HepG2 (cell line): ENCODE results near the gene NFS1. TPM values are rescaled to one million over a fixed set of nuclear protein-coding genes. Genes with fewer than 3 reads are reported as not detected.
A peak's percentile ranks its signal among the peaks of the same experiment; 100 is the strongest.

Experiments used
- ATF7-NPFF ChIP-seq: sonication (generic); formaldehyde crosslinking; IDR thresholded peaks from 2 replicates; pipeline ENCODE4 v1.8.1; 2023; ENCODE audit warnings: mild to moderate bottlenecking, low read depth, missing genetic modification reagents, moderate library complexity
- CBX2 ChIP-seq, 2 experiments: fragments of 200-600 bp in 1 of 2; sonication (generic); formaldehyde crosslinking in 1 of 2; IDR thresholded peaks; 2 replicates each; pipeline versions ENCODE4 v1.7.0 to v1.8.1; 2018 to 2022; ENCODE audit warnings: low read depth in 2 of 2, low read length in 1 of 2, mild to moderate bottlenecking in 1 of 2, missing genetic modification reagents in 1 of 2
- HMG20B ChIP-seq: conservative IDR thresholded peaks from 2 replicates; pipeline ENCODE4 v1.6.1; 2016; ENCODE audit warnings: missing genetic modification reagents, missing compliant biosample characterization
- HNRNPL ChIP-seq: fragments of 200-400 bp; formaldehyde crosslinking; IDR thresholded peaks from 2 replicates; pipeline ENCODE4 v1.6.1; 2017; ENCODE audit warnings: mild to moderate bottlenecking, low read depth, low read length
- HOXA5 ChIP-seq: sonication (generic); formaldehyde crosslinking; IDR thresholded peaks from 2 replicates; pipeline ENCODE4 v1.4.0; 2020; ENCODE audit warnings: missing genetic modification reagents
- JDP2 ChIP-seq: sonication (generic); formaldehyde crosslinking; IDR thresholded peaks from 2 replicates; pipeline ENCODE4 v1.8.1; 2022; ENCODE audit warnings: missing genetic modification reagents, borderline replicate concordance
- PCBP2 ChIP-seq: fragments of 200-400 bp; formaldehyde crosslinking; optimal IDR thresholded peaks from 2 replicates; pipeline ENCODE3; 2018; ENCODE audit warnings: low read length, low read depth; ENCODE audit not compliant: poor library complexity, severe bottlenecking
- SKI ChIP-seq: fragments of 450-650 bp; IDR thresholded peaks from one replicate; pipeline ENCODE4 v1.6.1; 2018; ENCODE audit warnings: mild to moderate bottlenecking; ENCODE audit not compliant: partially characterized antibody
- SRSF4 ChIP-seq: fragments of 200-400 bp; formaldehyde crosslinking; IDR thresholded peaks from one replicate; pipeline ENCODE4 v1.6.1; 2018; ENCODE audit warnings: mild to moderate bottlenecking, low read depth, low read length, moderate library complexity; ENCODE audit not compliant: poor library complexity, severe bottlenecking
- ZBTB7A ChIP-seq: sonication (generic); formaldehyde crosslinking; IDR thresholded peaks from 2 replicates; pipeline ENCODE4 v1.8.0; 2022; ENCODE audit warnings: mild to moderate bottlenecking, missing genetic modification reagents
- ZNF3 ChIP-seq: IDR thresholded peaks from 2 replicates; pipeline ENCODE4 v1.7.0; 2017; ENCODE audit warnings: inconsistent platforms
- ZNF713 ChIP-seq: sonication (generic); formaldehyde crosslinking; IDR thresholded peaks from 2 replicates; pipeline ENCODE4 v1.4.0; 2020; ENCODE audit warnings: mild to moderate bottlenecking, missing genetic modification reagents
- polyA plus RNA-seq, 8 experiments: library from polyadenylated mRNA; depleted of rRNA in 3 of 8; stranded (reverse) in 7 of 8; unstranded in 1 of 8; fragments of >200 nt; fragmentation: Illumina TruSeq in 4 of 8; extraction: Trizol in 4 of 8; gene quantifications; 2 replicates each; pipeline versions ENCODE4 v1.2.1 to v1.2.3, GENCODE V29; 2011 to 2016; ENCODE audit warnings: low read depth in 4 of 8, missing spikeins in 1 of 8, mixed read lengths in 1 of 8; ENCODE audit not compliant: insufficient read depth in 1 of 8
- total RNA-seq, 5 experiments: library from RNA; depleted of rRNA; stranded (reverse); fragments of >200 nt; fragmentation: Illumina TruSeq; extraction: Trizol; gene quantifications; 2 replicates each; pipeline ENCODE4 v1.2.3, GENCODE V29; 2016; ENCODE audit warnings: low read depth in 1 of 5
- TF ChIP-seq, protein P1 (sequence below): sonication (generic); formaldehyde crosslinking; IDR thresholded peaks from 2 replicates; pipeline ENCODE4 v1.8.1; 2023; ENCODE audit warnings: missing genetic modification reagents, mild to moderate bottlenecking, borderline replicate concordance
- TF ChIP-seq, protein P2 (sequence below): sonication (generic); formaldehyde crosslinking; IDR thresholded peaks from 2 replicates; pipeline ENCODE4 v1.5.0; 2020; ENCODE audit warnings: missing genetic modification reagents
- TF ChIP-seq, protein P3 (sequence below): sonication (generic); formaldehyde crosslinking; IDR thresholded peaks from 2 replicates; pipeline ENCODE4 v1.4.0; 2020; ENCODE audit warnings: mild to moderate bottlenecking, low read depth, missing genetic modification reagents
- TF ChIP-seq, protein P4 (sequence below): sonication (generic); formaldehyde crosslinking; IDR thresholded peaks from 2 replicates; pipeline ENCODE4 v1.4.0; 2020; ENCODE audit warnings: mild to moderate bottlenecking, missing genetic modification reagents
- TF ChIP-seq, protein P5 (sequence below): sonication (generic); formaldehyde crosslinking; IDR thresholded peaks from 2 replicates; pipeline ENCODE4 v1.8.0; 2022; ENCODE audit warnings: mild to moderate bottlenecking, missing genetic modification reagents, borderline replicate concordance
- TF ChIP-seq, protein P6 (sequence below): sonication (generic); formaldehyde crosslinking; IDR thresholded peaks from 2 replicates; pipeline ENCODE4 v1.8.0; 2022; ENCODE audit warnings: low read depth, missing genetic modification reagents

The NFS1 gene
- total and polyA plus RNA-seq, 2 of the 13 experiments (the other 11 are each of a cell fraction or from before 2014, with no cell fraction given), result 65.9 to 88.1 TPM

DNA sequence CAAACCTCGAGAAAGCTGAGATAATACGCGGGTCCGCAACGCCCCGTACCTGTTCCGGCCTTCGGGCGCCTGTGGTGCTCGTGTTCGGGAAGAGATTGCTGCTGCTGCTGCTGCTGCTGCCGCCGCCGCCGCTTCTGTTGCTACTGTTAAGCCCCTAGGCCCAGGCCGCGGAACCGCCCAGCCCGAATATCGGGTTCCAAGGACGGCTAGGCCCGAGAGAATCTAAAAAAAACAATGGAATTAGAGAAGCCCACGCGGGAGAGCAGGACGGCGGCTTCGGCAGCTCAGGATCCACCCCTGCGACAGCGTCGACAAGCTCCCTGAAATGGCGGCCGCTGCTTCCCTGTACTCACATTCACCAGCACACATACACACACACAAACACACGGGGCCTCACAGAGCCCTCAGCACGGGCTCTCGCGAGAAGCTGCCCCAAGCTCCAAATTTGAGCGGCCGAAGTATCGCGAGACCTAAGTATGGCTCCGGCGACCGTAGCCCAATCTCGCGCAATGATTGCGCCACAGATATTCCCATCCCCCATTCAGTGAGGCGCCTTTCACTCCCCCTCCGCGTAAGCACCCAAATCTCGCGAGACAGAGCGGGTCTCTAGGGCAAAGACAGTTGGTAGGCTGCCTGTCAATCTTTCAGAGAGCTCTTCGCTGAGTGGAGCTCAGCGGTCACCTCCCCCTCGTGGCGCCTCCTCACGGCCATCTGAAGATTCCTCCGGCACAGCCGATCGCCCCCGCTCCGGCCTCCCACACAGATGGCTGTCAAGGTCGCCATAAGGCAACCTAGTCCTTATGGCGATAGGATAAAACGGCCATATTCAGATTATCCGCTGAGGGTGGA lies 43.0 kb upstream of the NFS1 start, which contains the start of gene RBM39 (continued):
- peak; percentile 85; the same call in 1 of the 2 replicates for TF ChIP-seq HMG20B (CRISPR knock-in tag)
- peak; percentile 65 for TF ChIP-seq SRSF4
- peak; percentile 34; the same call in 1 of the 2 replicates for TF ChIP-seq ZNF3
- TF ChIP-seq, protein P1, sequence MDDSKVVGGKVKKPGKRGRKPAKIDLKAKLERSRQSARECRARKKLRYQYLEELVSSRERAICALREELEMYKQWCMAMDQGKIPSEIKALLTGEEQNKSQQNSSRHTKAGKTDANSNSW, result peak; percentile 95; the same call in 1 of the 2 replicates
- peak; percentile 59 for TF ChIP-seq SKI
- TF ChIP-seq HOXA5 (CRISPR knock-in tag), result peak; percentile 99
- TF ChIP-seq, protein P2, sequence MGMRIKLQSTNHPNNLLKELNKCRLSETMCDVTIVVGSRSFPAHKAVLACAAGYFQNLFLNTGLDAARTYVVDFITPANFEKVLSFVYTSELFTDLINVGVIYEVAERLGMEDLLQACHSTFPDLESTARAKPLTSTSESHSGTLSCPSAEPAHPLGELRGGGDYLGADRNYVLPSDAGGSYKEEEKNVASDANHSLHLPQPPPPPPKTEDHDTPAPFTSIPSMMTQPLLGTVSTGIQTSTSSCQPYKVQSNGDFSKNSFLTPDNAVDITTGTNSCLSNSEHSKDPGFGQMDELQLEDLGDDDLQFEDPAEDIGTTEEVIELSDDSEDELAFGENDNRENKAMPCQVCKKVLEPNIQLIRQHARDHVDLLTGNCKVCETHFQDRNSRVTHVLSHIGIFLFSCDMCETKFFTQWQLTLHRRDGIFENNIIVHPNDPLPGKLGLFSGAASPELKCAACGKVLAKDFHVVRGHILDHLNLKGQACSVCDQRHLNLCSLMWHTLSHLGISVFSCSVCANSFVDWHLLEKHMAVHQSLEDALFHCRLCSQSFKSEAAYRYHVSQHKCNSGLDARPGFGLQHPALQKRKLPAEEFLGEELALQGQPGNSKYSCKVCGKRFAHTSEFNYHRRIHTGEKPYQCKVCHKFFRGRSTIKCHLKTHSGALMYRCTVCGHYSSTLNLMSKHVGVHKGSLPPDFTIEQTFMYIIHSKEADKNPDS (CRISPR knock-in tag), result peak; percentile 91
- TF ChIP-seq, protein P3, sequence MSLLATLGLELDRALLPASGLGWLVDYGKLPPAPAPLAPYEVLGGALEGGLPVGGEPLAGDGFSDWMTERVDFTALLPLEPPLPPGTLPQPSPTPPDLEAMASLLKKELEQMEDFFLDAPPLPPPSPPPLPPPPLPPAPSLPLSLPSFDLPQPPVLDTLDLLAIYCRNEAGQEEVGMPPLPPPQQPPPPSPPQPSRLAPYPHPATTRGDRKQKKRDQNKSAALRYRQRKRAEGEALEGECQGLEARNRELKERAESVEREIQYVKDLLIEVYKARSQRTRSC (CRISPR knock-in tag), result peak; percentile 90
- TF ChIP-seq, protein P4, sequence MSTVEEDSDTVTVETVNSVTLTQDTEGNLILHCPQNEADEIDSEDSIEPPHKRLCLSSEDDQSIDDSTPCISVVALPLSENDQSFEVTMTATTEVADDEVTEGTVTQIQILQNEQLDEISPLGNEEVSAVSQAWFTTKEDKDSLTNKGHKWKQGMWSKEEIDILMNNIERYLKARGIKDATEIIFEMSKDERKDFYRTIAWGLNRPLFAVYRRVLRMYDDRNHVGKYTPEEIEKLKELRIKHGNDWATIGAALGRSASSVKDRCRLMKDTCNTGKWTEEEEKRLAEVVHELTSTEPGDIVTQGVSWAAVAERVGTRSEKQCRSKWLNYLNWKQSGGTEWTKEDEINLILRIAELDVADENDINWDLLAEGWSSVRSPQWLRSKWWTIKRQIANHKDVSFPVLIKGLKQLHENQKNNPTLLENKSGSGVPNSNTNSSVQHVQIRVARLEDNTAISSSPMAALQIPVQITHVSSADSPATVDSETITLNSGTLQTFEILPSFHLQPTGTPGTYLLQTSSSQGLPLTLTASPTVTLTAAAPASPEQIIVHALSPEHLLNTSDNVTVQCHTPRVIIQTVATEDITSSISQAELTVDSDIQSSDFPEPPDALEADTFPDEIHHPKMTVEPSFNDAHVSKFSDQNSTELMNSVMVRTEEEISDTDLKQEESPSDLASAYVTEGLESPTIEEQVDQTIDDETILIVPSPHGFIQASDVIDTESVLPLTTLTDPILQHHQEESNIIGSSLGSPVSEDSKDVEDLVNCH (CRISPR knock-in tag), result no peak
- peak; percentile 78 for TF ChIP-seq ZBTB7A (CRISPR knock-in tag)
- no peak for TF ChIP-seq PCBP2
- peak; percentile 96 for TF ChIP-seq HNRNPL
- TF ChIP-seq ZNF713, result peak; percentile 90; the same call in 1 of the 2 replicates
- TF ChIP-seq, protein P5, sequence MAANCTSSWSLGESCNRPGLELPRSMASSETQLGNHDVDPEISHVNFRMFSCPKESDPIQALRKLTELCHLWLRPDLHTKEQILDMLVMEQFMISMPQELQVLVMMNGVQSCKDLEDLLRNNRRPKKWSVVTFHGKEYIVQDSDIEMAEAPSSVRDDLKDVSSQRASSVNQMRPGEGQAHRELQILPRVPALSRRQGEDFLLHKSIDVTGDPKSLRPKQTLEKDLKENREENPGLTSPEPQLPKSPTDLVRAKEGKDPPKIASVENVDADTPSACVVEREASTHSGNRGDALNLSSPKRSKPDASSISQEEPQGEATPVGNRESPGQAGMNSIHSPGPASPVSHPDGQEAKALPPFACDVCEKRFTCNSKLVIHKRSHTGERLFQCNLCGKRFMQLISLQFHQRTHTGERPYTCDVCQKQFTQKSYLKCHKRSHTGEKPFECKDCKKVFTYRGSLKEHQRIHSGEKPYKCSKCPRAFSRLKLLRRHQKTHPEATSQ (CRISPR knock-in tag), result peak; percentile 96
- TF ChIP-seq ATF7-NPFF, result peak; percentile 99
- TF ChIP-seq, protein P6, sequence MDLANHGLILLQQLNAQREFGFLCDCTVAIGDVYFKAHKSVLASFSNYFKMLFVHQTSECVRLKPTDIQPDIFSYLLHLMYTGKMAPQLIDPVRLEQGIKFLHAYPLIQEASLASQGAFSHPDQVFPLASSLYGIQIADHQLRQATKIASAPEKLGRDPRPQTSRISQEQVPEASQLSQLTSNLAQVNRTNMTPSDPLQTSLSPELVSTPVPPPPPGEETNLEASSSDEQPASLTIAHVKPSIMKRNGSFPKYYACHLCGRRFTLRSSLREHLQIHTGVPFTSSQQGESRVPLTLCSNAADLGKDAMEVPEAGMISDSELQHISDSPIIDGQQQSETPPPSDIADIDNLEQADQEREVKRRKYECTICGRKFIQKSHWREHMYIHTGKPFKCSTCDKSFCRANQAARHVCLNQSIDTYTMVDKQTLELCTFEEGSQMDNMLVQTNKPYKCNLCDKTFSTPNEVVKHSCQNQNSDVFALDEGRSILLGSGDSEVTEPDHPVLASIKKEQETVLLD (CRISPR knock-in tag), result peak; percentile 94
- TF ChIP-seq CBX2 (IDR thresholded peaks at IDR 0.05; ENCODE audit: low read depth, low read length), result no peak
- TF ChIP-seq CBX2 (CRISPR knock-in tag; IDR thresholded peaks at IDR 0.05; ENCODE audit: low read depth), result no peak; the same call in 1 of the 2 replicates
- TF ChIP-seq JDP2, result peak; percentile 92
